ENCODE measurements around the gene GSTO1. TPM values are rescaled to one million over a fixed set of nuclear protein-coding genes. Genes with fewer than 3 reads are reported as not detected.

GSTO1 gene
- total RNA-seq, 1 donor from 2014 or later = 85.9 TPM

DNA sequence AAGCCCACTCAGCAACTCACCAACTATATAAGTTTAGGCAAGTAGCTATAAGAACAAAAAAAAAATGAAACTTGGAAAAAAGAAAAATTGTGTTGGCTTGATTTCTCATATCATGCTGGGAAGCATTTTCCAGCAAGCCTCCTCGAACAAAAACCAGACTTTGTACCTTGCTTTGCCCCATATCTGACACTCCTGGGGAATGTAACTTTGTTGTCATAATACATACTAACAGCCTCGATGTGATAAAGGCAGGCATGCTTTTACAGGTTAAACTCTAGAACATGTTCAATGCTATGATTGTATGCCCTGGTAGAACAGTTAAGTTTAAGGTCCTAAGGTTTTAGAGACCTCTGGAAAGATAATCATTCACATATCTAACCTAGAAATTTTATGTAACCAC lies 34.2 kb upstream of the GSTO1 start:
- Mint-ChIP-seq H3K4me3 (no peak overlapping the region), H3K27me3 (ENCODE audit: low read depth) (peaks cover 23% of the 10 kb centered on the region), H3K4me1 (no peaks in the 10 kb centered on the region), H3K27ac (ENCODE audit: unreplicated experiment) (no peak overlapping the region), H3K9me3 (no peaks in the 10 kb centered on the region), H3K36me3 (ENCODE audit: low read depth) (no peaks in the 10 kb centered on the region)
- TF ChIP-seq, protein P1, sequence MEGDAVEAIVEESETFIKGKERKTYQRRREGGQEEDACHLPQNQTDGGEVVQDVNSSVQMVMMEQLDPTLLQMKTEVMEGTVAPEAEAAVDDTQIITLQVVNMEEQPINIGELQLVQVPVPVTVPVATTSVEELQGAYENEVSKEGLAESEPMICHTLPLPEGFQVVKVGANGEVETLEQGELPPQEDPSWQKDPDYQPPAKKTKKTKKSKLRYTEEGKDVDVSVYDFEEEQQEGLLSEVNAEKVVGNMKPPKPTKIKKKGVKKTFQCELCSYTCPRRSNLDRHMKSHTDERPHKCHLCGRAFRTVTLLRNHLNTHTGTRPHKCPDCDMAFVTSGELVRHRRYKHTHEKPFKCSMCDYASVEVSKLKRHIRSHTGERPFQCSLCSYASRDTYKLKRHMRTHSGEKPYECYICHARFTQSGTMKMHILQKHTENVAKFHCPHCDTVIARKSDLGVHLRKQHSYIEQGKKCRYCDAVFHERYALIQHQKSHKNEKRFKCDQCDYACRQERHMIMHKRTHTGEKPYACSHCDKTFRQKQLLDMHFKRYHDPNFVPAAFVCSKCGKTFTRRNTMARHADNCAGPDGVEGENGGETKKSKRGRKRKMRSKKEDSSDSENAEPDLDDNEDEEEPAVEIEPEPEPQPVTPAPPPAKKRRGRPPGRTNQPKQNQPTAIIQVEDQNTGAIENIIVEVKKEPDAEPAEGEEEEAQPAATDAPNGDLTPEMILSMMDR (conservative IDR thresholded peaks at IDR 0.05) = no peak
- no peak for DNase-seq (ENCODE audit: low read depth, low spot score)

DNA sequence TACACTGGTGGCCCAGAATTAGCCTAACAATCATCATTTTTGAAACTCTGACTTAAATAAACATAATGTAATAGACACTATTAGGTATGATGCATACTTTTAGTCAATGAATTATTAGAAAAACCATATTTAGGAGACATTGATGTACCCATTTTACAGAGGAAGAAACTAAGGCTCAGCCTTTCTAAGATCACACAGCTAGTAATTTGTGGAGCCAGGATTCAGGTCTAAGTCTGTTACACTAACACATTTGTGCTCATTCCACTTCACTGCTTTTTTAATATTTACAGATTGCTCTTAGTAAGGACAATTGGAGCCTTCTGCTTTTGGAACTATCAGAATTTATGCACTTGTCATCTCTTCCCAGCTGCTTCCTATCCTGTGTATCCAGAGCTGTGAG lies 31.4 kb upstream of the GSTO1 start:
- H3K4me1 Mint-ChIP-seq = no peaks in the 10 kb centered on the region
- H3K27ac Mint-ChIP-seq (ENCODE audit: unreplicated experiment) = no peak overlapping the region
- H3K36me3 Mint-ChIP-seq (ENCODE audit: low read depth) = no peaks in the 10 kb centered on the region
- TF ChIP-seq, protein P1 (conservative IDR thresholded peaks at IDR 0.05) = no peak
- H3K9me3 Mint-ChIP-seq = no peaks in the 10 kb centered on the region
- DNase-seq (ENCODE audit: low read depth, low spot score) = no peak
- H3K27me3 Mint-ChIP-seq (ENCODE audit: low read depth) = peaks cover 36% of the 10 kb centered on the region
- H3K4me3 Mint-ChIP-seq = no peak overlapping the region

DNA sequence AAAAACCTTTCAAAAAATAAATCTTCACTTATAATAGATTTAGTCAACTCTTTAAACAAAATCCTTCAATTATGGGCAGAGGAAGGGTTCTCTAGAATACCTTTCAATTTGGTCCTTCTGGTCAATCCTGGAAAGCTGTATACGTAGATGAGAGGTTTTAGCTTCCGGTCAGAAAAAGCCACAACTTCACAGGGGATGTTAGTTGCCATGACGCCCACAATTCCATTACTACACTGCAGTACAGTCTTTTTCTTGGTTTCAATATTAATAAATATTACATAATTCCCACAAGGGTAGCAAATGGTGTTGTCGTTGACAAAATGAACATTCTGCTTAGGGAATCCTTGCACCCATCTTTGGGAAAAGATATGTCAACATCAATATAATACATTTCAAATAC lies 24.2 kb upstream of the GSTO1 start:
- H3K27me3 Mint-ChIP-seq (ENCODE audit: low read depth) = peaks cover 39% of the 10 kb centered on the region
- H3K4me3 Mint-ChIP-seq = peak overlapping the region; percentile 95
- TF ChIP-seq, protein P1 (conservative IDR thresholded peaks at IDR 0.05) = no peak

DNA sequence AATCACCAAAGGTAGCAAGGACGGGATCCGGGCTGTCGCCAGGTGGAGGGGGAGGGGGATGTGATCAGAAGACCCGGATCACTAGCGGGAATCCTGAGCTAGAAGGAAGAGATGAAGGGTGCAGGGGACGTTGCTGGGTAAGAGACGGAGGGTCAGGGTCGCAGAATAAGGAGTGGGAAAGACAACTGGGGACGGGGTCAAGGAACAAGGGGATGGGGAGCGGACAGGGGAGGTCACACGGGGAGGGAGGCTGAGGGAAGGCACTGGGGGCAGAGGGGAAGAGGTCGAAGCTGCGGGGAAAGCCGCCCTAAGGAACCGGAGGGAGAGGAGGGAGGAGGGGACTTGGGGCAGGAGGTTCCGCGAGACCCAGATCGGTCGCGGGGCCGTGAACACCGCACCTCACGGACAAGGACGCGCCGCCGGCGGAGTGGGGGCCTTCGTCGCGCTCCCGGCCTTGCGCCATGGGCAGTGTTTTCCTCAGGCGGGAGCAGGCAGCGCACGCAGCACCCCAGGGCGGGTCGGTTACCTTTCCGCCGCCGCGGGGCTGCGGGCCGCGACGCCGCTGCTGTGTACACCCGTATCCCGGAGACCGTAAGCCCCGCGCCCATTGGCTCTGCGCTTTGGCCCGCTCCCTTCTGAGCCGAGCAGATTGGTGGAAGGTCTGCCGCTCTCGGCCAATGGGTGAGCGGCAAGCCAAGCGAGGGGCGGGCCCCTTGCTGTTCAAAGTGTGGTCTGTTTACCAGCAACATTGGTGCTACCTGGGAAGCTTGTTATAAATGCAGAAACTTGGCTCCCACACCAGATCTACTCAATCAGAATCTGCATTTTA lies 22.7 kb upstream of the GSTO1 start, which contains the start of gene CFAP43:
Gene CFAP43 (minus strand): TSS at position 581 of the 829 bp plus-strand sequence. CDS start 118 bp downstream, at position 463.
- TF ChIP-seq, protein P1 (conservative IDR thresholded peaks at IDR 0.05) = no peak
- Mint-ChIP-seq H3K27ac (ENCODE audit: unreplicated experiment) (peak within 1 kb of the TSS; percentile 35), H3K9me3 (peaks cover 4% of the 10 kb centered on the region), H3K4me3 (peak within 1 kb of the TSS; percentile 95), H3K4me1 (peaks cover 8% of the 10 kb centered on the region), H3K27me3 (ENCODE audit: low read depth) (peaks cover 40% of the 10 kb centered on the region), H3K36me3 (ENCODE audit: low read depth) (no peaks in the 10 kb centered on the region)
- DNase-seq (ENCODE audit: low read depth, low spot score) = peak; percentile 94

More for the DNA sequence above, 24.2 kb upstream of the GSTO1 start:
- DNase-seq (ENCODE audit: low read depth, low spot score) = no peak
- no peaks in the 10 kb centered on the region for H3K36me3 Mint-ChIP-seq (ENCODE audit: low read depth)
- no peak overlapping the region for H3K27ac Mint-ChIP-seq (ENCODE audit: unreplicated experiment)
- H3K4me1 Mint-ChIP-seq = peaks cover 8% of the 10 kb centered on the region
- peaks cover 4% of the 10 kb centered on the region for H3K9me3 Mint-ChIP-seq

DNA sequence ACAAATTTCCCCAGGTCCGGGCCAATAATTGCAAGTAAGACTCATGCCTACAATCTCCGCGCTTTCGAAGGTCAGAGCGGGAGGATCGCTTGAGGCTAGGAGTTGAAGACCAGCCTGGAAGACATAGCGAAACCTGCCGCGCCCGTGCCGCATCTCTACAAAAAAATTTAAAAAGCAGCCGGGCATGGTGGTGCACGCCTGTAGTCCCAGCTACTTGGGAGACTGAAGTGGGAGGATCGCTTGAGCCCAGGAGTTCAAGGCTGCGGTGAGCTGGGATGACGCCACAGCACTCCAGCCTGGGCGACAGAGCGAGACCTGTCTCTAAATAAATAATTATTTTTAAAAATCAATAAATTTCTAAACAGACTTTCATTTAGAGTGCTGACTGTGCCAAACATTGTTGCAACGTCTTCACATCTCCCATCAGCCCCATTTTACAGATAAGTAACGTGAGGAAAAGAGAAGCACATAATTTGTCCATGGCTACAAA lies 22.0 kb upstream of the GSTO1 start:
- Mint-ChIP-seq H3K4me1 (peaks cover 8% of the 10 kb centered on the region), H3K27me3 (ENCODE audit: low read depth) (peaks cover 38% of the 10 kb centered on the region), H3K27ac (ENCODE audit: unreplicated experiment) (peak overlapping the region; percentile 35)

More for the DNA sequence above, 22.0 kb upstream of the GSTO1 start:
- no peak for DNase-seq (ENCODE audit: low read depth, low spot score)
- Mint-ChIP-seq H3K36me3 (ENCODE audit: low read depth) (no peaks in the 10 kb centered on the region), H3K4me3 (peak overlapping the region; percentile 95), H3K9me3 (peaks cover 4% of the 10 kb centered on the region)
- TF ChIP-seq, protein P1 (conservative IDR thresholded peaks at IDR 0.05) = no peak
